ENCODE results near the gene TMSB4X.

- no peak for TF ChIP-seq EP300 (IDR thresholded peaks at IDR 0.05)
- no peak for TF ChIP-seq CTCF (IDR thresholded peaks at IDR 0.05)
- TF ChIP-seq POLR2AphosphoS5 (IDR thresholded peaks at IDR 0.05) = no peak
- TF ChIP-seq POLR2A (IDR thresholded peaks at IDR 0.05) = no peak
Measured at GRCh38 chrX:12979616-12980015, 4.7 kb downstream of the TMSB4X start.
